ENCODE results near the gene DNAH7.

Gene DNAH7

GRCh38 chr2:195711478-195711877 is 357.2 kb downstream of the DNAH7 start:
- no peak for TF ChIP-seq CTCF (IDR thresholded peaks at IDR 0.05)
- no peak overlapping the region for H3K9ac ChIP-seq
- no peak overlapping the region for H3K27ac ChIP-seq
- H3K79me2 ChIP-seq = no peaks in the 10 kb centered on the region
- no peaks in the 10 kb centered on the region for H3K36me3 ChIP-seq (ENCODE audit: control insufficient read depth, insufficient read depth, low read length)
- no peak overlapping the region for H2AFZ ChIP-seq
- H3K4me1 ChIP-seq = no peaks in the 10 kb centered on the region
- H3K4me2 ChIP-seq (ENCODE audit: low read length) = no peak overlapping the region
- H3K4me3 ChIP-seq (ENCODE audit: low read depth, low read length) = no peak overlapping the region
- no peaks in the 10 kb centered on the region for H3K27me3 ChIP-seq (ENCODE audit: control insufficient read depth, insufficient read depth, low read length)
- no peaks in the 10 kb centered on the region for H3K9me3 ChIP-seq (ENCODE audit: control insufficient read depth, low read length)

GRCh38 chr2:195709901-195710806 is 358.5 kb downstream of the DNAH7 start:
- no peaks in the 10 kb centered on the region for H3K79me2 ChIP-seq
- no peak overlapping the region for H3K27ac ChIP-seq
- no peaks in the 10 kb centered on the region for H3K36me3 ChIP-seq (ENCODE audit: control insufficient read depth, insufficient read depth, low read length)
- no peaks in the 10 kb centered on the region for H3K4me1 ChIP-seq
- no peak overlapping the region for H2AFZ ChIP-seq
- no peak for TF ChIP-seq CTCF (IDR thresholded peaks at IDR 0.05)
- no peak overlapping the region for H3K9ac ChIP-seq
- H3K27me3 ChIP-seq (ENCODE audit: control insufficient read depth, insufficient read depth, low read length) = no peaks in the 10 kb centered on the region
- H3K4me2 ChIP-seq (ENCODE audit: low read length) = no peak overlapping the region
- H3K9me3 ChIP-seq (ENCODE audit: control insufficient read depth, low read length) = no peaks in the 10 kb centered on the region
- no peak overlapping the region for H3K4me3 ChIP-seq (ENCODE audit: low read depth, low read length)

- Histone ChIP-seq H3K27ac (no peak overlapping the region), H3K9ac (no peak overlapping the region), H3K27me3 (ENCODE audit: control insufficient read depth, insufficient read depth, low read length) (no peaks in the 10 kb centered on the region), H3K4me1 (no peaks in the 10 kb centered on the region), H3K79me2 (no peaks in the 10 kb centered on the region), H3K4me2 (ENCODE audit: low read length) (no peak overlapping the region), H3K9me3 (ENCODE audit: control insufficient read depth, low read length) (no peaks in the 10 kb centered on the region), H2AFZ (no peak overlapping the region), H3K4me3 (ENCODE audit: low read depth, low read length) (no peak overlapping the region), H3K36me3 (ENCODE audit: control insufficient read depth, insufficient read depth, low read length) (no peaks in the 10 kb centered on the region)
- no peak for TF ChIP-seq CTCF (IDR thresholded peaks at IDR 0.05)
Measured at GRCh38 chr2:195706161-195706900, 362.3 kb downstream of the DNAH7 start.

- no peaks in the 10 kb centered on the region for H3K27me3 ChIP-seq (ENCODE audit: control insufficient read depth, insufficient read depth, low read length)
- no peaks in the 10 kb centered on the region for H3K36me3 ChIP-seq (ENCODE audit: control insufficient read depth, insufficient read depth, low read length)
- no peak overlapping the region for H3K4me2 ChIP-seq (ENCODE audit: low read length)
- H3K9me3 ChIP-seq (ENCODE audit: control insufficient read depth, low read length) = peaks cover 2% of the 10 kb centered on the region
- H3K4me1 ChIP-seq = no peaks in the 10 kb centered on the region
- H3K27ac ChIP-seq = no peak overlapping the region
- no peak for TF ChIP-seq CTCF (IDR thresholded peaks at IDR 0.05)
- H3K4me3 ChIP-seq (ENCODE audit: low read depth, low read length) = no peak overlapping the region
- no peak overlapping the region for H2AFZ ChIP-seq
- no peaks in the 10 kb centered on the region for H3K79me2 ChIP-seq
- H3K9ac ChIP-seq = no peak overlapping the region
Measured at GRCh38 chr2:195700480-195700879, 368.2 kb downstream of the DNAH7 start.

Measured in parathyroid adenoma (tissue), 2 donors.